RCC 7860 (cell line): ENCODE measurements around the gene RAB3A.
A peak's percentile ranks its signal among the peaks of the same experiment; 100 is the strongest.

Source experiments
- DNase-seq: peaks from one replicate; pipeline ENCODE4 v3.0.0-alpha.2; 2015; ENCODE audit warnings: low spot score
- FAIRE-seq: peaks from 2 replicates; lab custom pipeline; 2012; peaks lifted over from hg19 to GRCh38; lab: Jason Lieb, UNC

The RAB3A gene, protein sequence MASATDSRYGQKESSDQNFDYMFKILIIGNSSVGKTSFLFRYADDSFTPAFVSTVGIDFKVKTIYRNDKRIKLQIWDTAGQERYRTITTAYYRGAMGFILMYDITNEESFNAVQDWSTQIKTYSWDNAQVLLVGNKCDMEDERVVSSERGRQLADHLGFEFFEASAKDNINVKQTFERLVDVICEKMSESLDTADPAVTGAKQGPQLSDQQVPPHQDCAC

DNA sequence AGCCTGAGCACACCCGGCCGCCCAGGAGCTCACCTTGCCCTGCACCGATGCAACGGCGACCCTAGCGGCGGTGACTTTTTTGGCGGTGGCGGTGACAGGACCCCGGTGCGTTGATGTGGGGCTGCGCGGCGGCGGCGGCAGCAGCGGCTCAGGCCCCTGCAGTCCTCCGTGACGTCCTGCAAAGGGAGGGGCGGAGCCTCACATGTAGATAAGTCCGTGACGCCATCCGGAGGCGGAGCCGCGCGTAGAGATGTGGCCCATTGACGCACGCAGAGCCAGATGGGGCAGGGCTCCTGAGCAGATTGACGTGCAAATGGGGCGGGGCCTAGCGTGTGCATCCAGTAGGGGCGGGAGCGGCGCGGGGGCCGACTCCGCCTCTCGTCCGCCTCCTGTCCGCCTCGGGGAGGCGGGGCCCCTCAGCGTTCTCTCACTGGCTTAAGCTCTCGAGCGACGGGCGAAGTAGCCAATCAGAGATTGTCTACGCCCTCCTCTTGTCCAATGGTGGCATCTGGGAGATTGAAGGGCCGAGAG, at the start of gene RAB3A:
RAB3A (minus strand) TSS at position 180 of the 531 bp plus-strand sequence. CDS start 1,302 bp downstream, outside the sequence.
- FAIRE-seq: peak; percentile 77
- DNase-seq: peak; percentile 99

DNA sequence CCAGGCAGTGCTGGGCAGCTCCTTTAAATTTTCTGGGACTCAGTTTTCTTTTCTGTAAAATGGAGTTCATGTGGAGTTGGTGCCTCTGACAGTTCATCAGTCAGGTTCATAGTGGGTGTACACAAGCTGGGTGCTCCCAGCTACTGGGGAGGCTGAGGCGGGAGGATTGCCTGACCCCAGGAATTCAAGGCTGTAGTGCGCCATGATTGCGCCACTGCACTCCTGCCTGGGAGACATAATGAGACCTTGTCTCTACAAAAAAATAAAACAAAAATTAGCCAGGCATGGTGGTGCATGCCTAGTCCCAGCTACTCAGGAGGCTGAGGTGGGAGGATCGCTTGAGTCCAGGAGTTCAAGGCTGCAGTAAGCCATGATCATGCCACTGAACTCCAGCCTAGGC, 49.3 kb upstream of the RAB3A start:
- FAIRE-seq: no peak

DNA sequence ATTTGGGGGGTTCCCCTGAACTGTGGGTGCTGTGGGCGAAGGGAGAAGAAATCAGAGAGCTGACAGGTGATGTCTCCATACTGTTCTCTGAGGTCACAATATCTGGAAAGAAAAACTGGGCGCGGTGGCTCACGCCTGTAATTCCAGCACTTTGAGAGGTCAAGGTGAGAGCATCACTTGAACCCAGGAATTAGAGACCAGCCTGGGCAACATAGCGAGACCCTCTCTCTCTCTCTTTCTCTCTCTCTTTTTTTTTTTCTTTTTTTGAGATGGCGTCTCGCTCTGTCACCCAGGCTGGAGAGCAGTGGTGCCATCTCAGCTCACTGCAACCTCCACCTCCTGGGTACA, 48.5 kb upstream of the RAB3A start:
- DNase-seq (no peak), FAIRE-seq (no peak)

More for the DNA sequence above, 49.3 kb upstream of the RAB3A start:
- DNase-seq: no peak

DNA sequence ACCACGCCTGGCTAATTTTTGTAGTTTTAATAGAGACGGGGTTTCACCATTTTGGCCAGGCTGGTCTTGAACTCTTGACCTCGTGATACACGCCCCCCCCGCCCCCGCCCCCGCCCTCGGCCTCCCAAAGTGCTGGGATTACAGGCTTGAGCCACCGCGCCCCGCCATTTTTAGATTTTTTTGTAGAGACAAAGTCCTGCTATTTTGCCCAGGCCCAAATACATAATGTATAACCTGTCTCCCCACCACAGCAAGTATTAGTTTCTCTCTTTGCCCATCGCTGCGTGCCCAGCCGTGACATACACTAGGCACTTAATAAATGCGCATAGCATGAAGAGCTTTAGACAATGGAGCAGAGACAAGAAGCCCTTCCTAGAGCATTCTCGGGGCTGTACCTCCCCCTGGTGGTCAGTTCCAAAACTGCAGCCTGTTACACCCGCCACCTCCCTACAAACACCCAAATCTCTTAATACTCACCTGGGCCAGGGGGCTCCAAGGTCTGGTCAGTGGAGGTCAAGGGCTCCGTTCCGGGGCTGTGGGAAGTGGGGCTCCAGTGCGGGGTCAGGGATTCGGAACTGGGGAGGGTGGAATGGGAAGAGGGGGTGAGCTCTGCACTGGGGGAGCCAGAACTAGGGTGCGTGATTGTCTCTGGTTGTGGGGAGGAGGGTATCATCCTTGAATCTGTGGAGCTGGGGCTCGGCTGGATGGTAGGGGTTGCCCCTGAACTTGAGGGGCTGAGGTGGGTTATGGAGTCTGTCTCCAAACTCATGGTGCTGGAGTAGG, 47.9 kb upstream of the RAB3A start:
- FAIRE-seq: no peak
- peak; percentile 53 for DNase-seq

DNA sequence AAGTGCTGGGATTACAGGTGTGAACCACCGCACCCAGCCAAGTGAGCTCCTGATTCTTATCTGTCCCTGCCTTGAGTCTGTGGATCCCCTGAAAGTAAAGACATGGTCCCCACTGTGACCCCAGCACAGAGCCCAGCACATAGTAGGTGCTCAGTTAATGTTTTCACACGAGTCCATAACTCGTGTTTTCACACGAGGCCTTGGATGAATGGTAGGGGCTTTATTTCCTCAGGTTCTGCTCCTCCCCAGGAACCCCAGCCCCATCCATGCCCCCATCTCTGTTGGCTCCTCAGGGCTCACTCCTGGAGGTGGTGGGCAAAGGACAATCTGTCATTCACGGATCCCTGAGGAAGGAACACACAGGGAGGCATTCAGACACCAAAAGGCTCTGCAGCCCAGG, 46.0 kb upstream of the RAB3A start:
- DNase-seq: no peak
- FAIRE-seq: no peak

DNA sequence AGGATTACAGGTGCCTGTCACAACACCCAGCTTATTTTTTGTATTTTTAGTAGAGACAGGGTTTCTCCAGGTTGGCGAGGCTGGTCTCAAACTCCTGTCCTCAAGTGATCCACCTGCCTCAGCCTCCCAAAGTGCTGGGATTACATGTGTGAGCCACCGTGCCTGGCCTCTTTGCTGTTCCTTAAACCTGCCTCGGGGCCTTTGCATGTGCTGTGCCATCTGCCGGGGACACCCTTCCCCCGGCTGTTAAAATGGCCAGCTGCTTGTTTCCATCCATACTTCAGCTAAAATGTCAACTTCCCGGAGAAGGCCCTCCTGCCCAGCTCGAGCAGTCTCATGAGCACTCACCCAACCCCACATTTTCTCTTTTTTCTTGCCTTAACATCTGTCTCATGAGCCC, 41.5 kb upstream of the RAB3A start:
- FAIRE-seq (no peak), DNase-seq (no peak)

DNA sequence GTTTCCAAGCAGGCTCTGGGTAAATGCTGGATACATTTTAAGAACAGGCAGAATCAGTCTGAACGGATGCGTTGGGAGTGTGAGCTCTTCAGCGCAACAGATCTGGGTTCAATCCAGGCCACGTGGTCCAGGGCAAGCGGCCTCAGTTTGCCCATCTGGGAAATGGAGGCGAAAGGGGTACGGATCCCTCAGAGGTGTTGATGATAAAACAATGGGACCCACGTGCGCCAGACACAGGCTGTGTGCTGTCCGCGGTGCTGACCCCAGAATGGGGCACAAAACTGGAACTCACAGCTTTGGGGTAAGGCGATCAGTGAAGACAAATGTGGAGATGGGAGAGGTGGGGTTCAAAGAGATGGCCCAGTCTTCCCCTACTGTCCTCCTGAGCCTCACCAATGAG, 35.5 kb upstream of the RAB3A start:
- FAIRE-seq (no peak), DNase-seq (no peak)

DNA sequence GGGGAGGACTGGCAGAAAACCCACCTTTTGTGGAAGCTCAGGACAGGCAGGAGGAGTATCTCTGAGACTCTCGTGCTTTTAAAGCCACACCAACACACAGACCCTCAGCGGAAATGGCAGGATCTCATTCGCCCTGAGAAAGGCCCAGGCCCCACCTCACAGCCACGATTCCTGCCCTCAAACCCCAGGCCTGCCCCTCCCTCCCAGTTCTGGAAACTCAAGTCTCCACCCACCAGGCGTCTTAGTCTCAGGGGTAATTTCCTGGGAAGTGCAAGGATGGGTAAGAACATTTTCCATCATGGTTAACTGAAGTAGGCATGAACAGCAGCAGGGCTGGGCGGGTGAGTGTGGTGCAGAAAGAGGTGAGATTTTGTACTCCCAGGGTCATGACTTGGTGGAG, 30.4 kb upstream of the RAB3A start:
- no peak for FAIRE-seq
- no peak for DNase-seq

DNA sequence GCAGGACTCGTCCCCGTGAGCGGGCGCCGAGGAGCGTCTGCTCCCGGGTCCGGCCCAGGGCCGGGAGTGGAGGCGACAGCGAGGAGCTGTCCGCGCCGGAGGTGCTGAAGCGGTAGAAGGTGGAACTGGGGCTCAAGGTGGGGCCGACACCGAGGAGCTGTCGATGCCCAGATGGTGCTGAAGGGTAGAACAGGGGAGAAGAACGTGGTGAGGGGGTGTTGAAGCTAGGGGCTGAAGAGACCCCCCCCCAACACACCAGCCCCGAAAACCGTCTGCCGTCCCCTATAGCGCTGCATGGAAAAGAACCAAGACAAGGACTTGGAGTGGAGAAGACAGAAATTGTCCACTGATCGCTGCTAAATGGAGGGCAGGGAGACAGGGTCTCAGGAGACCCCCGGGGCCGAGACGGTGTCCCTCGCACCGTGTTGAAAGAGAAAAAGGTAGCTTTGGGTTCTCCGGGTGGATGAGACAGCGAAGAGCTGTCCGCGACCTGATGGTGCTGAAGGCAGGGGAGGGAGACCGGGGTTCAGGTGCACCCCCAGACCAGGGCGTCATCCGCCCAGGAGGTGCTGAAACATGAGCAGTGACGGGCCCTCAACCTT, 29.5 kb upstream of the RAB3A start:
- FAIRE-seq: no peak
- DNase-seq: no peak

DNA sequence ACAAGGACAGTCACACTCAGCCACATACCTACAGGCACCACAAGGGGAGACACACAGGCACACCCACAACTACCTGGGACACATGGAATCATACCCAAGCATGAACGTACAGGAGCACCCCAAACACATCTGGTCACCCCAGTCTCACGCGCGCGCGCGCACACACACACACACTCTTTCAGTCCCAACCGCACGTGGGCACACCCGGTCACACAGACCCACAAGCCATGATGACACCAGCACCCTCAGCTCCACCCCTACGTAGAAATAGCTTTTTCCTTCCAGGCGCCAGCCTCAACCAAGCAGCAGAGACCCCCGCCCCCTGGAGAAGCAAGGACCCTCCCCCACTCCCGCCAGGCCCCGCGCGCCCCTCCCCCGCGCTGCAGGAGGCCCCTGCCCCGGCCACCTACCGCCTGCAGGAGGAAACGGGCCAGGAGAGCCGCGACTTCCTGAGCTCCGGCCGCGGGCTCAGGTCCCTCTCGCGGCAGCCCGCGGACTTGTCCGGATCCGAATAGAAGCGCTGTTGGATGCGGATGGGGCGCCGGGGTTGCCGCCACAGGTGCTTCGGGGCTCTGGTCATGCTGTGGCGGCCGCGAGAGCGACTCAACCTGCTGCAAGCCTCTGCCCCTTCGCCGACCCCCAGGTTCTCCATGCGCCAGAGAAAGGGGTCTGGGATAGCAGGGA, 28.8 kb upstream of the RAB3A start:
- FAIRE-seq (no peak), DNase-seq (no peak)

DNA sequence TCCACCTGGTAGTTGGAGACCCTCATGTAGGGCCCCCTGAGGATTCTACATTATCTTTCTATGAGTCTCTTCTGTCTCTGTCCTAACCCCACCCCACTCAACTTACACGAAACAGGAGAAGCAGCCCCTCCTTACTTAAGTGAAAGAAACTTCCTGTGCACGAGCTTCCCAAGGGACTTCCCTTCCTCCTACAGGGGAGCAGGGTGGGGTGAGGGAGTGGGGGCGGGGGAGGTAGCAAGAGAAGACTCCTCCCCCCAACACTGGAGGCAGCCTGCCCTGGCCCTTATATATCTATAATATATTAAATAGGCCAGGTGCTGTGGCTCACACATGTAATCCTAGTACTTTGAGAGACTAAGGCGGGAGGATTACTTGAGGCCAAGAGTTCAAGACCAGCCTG, 27.9 kb upstream of the RAB3A start:
- DNase-seq (no peak), FAIRE-seq (no peak)

DNA sequence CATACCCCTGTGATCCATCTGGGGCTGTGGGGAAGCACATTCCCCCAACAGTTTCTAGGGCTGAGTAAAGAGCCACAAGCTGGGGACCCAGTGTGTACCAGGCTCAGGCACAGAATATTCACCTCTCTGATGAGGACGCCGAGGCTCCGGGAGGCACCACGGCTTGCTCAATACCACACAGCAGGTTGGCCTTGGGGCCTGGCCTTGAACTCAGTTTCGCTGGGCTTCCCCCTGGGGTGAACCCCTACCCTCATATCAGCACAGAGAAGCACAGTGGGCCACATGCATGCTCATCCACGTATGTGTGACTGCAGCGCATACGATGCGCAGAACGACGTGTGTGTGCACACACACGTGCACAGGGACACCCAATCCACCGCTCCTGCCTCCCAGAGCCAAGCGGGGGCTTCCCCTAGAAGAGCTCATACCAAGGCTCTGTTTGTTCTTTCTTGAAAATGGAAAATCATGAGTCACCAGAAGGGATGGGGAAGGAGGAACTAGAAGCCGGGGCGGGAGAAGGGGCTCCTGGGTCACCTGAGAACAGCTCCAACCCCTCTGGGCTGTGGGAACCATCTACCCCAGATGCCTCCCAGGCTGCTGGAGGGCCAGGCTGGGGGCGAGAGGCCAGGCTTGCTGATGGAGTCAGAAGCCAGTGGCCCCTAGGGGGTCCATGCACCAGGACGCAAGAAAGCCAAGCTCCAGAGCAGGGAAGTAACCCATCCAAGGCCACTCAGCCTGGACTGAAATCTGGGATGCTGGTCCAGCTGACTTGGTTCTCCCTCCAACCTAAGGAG, 27.3 kb upstream of the RAB3A start:
- DNase-seq (no peak), FAIRE-seq (no peak)

DNA sequence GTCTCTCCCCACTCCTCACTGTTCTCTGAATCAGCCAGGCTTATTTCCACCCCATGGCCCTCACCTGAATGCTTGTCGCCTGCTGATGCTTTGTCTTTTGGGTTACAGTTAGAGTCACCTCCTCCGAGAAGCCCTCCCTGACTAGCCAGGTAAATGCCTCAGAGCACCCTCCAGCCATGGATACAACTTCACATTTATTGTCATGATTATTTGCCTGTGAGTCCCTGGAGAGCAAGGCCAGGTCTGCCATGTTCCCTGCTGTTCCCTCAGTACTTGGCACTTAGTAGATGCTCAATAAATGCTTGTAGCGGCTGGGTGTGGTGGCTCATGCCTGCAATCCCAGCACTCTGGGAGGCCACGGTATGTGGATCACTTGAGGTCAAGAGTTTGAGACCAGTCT, 26.1 kb upstream of the RAB3A start:
- FAIRE-seq (no peak), DNase-seq (no peak)

DNA sequence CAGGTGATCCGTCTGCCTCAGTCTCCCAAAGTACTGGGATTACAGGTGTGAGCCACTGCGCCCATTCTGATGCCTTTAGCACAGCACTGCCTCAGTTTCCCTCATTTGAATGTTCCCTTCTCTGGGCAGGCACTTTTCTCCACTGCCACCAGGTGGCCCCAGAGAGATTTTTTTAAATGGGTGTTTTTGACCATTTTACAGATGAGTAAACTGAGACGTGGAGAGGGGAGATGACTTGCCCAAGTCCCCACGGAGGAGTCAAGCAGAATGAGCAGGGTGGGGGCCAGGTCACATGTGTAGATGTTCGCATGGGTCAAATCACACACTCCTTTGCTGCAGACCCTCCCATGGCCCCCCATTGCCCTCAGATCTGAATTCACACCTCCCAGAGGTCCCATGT, 25.6 kb upstream of the RAB3A start:
- FAIRE-seq (no peak), DNase-seq (no peak)

DNA sequence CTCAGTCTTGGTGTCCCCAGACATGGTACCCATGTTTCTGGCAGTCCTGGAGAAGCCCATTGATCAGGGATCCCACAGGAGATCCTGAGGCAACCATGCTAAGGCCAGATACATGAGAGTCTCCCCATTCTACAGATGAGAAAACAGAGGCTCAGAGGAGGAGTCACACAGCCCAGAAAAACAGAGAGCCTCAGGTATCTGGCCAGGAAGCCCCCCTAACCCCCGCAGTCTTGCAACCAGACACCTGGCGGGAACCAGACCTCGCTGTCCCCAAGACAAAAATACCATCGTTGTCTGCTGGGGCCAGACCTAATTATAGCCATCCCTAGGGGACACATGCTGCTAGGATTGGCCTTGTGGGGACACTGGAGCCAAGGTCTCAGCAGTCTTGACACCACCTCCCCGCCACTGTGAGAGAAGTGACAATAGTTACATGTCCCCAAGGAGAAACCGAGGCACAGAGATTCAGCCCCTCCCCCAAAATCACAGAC, 24.0 kb upstream of the RAB3A start:
- FAIRE-seq (no peak), DNase-seq (no peak)

DNA sequence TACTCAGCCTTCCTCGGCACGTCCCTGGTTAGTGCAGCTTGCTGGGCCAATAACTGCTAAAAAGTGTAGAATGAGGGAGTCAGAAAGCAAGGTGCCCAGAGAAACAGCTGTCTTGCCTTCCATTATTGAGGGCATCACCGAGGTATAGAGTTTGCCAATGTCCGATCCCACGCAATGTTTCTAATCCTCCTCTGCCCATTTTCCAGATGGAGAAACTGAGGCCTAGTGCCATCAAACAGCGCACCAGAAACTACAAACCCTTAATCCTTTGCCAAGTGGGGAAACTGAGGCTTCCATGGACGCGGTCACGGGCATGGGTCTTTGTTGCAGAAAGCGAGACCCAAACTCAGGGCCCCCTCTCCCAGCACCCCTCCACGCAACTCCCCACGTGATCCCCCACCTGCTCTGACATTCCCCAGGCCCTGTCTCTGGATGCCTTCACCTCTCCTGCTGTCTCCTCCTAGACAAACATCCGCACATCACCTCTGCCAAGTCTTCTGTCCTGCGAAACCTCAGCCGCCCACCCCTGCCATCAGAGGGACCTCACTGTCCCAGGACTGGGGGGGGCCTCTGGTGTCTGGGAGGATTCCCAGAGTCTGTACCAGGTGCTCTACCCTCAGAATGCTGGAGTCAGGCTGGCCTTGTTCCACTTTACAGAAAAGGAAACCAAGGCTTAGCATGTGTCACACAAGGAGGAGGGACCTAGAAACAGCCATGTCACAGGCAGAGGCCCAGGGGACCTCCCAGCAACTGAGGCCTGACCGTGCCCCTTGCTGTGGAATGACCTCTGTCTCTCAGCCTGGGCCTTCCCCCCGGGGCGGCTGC, 23.3 kb upstream of the RAB3A start:
- FAIRE-seq (no peak), DNase-seq (no peak)

DNA sequence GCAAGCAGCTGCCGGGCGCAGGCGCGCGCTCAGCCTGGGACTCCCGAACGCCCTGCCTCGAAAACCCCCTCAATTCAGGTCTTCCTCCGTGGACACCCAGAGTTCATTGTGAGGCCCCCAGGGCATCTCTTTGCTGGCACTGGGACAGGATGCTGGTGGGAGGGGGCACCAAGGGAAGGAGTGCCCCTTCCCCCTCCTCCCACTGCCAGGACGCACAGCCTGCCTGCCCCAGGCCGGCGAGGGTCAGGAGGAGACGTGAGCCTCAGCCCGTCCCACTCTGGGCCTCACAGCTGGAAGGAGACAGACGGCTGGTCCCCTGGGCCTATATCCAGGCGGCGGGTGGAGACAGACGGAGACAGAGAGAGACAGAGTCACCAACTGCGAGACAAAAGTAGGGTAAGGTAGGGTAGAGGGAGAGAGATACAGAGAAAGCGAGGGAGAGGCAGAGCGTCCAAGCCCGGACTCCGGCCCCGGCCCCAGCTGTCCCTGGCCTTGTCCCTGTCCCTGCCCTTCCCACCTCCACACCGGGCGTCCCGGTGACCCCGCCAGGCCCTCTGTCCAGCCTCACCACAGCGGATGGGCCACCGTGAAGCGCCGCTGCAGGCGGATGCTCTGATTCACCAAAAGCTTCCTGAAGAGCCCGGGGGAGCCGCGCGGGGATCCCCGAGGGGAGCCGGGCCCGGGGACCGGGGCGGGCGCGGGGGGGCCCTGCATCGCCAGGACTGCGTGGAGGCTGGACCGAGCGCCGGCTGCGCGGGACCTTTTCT, 22.0 kb upstream of the RAB3A start, which contains the start of gene PDE4C:
PDE4C (minus strand) TSS at position 737 of the 767 bp plus-strand sequence; CDS start at position 714, 23 bp downstream.
- no peak for FAIRE-seq
- no peak for DNase-seq

DNA sequence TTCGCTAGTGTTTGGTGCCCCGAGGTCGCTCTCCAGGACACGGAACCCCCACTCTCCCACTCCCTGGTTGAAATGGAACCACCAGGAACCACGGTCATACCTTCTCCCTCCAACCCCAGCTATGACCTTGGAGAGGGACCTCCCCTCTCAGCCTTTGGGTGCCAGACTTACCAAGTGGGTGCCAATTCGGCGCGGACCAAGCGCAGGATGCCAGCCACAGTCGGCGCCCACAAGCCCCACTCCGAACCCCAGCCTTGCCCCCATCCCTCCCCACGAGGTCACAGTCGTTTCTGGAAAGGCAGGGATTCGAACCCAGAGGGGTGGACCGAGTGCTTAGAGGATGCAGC, 21.5 kb upstream of the RAB3A start:
- no peak for FAIRE-seq
- no peak for DNase-seq
